EH (cell line): Measurements from ENCODE around the gene TLK2.
A peak's percentile ranks its signal among the peaks of the same experiment; 100 is the strongest.
"Not testable (repeated sequence)": the region's sequence is repeated elsewhere in the genome, so short reads cannot be mapped to it uniquely, and the experiment has no call there.

Experiments
- DNase-seq: peaks from one replicate; pipeline ENCODE4 v3.0.0-alpha.2; 2015; ENCODE audit warnings: low read depth

The TLK2 gene

GRCh38 chr17:62603783-62604182, 125.2 kb downstream of the TLK2 start:
- DNase-seq: not testable (repeated sequence)

- no peak for DNase-seq
Observed at GRCh38 chr17:62605588-62605987, 127.0 kb downstream of the TLK2 start.

- no peak for DNase-seq
Observed at GRCh38 chr17:62611292-62611691, 132.7 kb downstream of the TLK2 start.

DNA sequence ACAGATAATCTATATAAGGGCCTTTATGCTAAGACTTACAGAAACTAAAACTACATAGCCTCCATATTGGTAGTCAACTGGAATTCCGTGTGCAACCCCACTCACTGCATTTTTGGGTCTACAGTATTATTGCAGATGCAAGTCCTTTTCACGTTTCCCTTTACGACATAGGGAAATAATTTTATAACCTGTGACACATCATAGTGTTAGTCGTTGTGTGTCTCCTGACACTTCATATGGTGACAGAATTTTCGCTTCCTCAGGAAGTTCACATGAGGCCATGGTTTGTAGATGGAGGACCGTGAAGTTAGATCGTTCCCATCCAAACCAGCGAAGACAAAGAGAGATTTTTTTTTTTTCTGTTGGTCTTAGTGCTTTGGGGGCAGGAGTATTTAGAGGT, 133.1 kb downstream of the TLK2 start:
- DNase-seq: no peak

- not testable (repeated sequence) for DNase-seq
Observed at GRCh38 chr17:62612289-62612688, 133.7 kb downstream of the TLK2 start.

- not testable (repeated sequence) for DNase-seq
Observed at GRCh38 chr17:62613095-62613494, 134.5 kb downstream of the TLK2 start.

GRCh38 chr17:62614142-62614541, 135.5 kb downstream of the TLK2 start:
- DNase-seq: peak; percentile 93

DNA sequence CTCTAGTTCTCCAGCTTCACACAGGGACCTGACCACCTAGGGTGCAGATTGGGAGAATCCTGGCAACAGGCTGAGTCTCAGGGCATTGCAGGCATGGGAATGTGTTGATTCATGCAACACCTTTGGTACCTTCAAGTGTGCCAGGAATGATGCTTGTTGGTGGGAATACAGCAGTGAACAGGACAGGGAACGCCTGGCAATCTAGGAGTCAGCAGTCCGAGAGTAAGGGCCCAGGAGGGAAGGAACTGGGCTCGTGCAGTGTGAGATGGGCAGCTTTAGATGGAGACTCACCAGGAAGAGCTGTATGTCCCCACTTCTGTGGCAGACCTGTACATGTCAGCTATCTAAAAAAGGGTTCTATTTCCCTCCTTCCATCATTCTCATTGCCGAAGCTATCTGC, 136.9 kb downstream of the TLK2 start:
- no peak for DNase-seq

GRCh38 chr17:62616993-62617893, 138.6 kb downstream of the TLK2 start:
- no peak for DNase-seq

- DNase-seq: no peak
Observed at GRCh38 chr17:62617894-62618472, 139.4 kb downstream of the TLK2 start.

DNA sequence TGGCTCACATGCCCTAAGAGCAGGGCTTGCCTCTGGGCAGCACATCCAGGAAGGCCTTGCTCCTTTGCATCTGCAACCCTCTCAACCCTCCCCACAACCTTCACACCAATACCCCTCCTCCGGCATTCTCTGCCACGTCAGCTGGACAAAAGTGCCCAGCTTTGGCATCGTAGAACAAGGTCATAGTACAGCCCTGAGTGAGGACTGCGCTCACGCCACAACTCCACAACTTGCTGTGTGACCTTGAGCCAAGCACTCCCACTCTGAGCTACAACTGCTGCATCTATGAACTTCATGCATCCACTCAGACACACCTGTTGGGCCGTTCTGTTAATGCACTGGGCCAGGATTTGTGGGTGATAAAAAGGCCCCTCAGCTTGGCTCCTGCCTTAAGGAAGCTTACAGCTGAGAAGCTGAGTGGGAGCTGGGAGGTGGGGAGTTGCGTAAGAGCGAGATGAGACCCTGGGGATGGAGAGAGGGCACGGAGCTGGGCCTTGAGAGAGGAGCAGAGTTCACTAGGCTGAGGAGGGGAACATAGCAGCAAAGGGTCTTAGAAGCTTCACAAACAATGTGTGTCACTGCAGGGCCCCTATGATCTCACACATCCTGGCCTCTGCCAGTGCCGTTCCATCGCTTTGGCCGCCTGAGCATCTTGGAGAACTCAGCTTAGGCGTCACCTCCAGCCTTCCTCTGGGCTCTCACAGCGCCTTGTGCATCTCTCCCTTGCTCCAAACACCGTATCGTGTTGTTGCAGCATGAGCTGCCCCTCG, 140.2 kb downstream of the TLK2 start:
- DNase-seq: no peak

GRCh38 chr17:62619417-62620155, 141.0 kb downstream of the TLK2 start:
- no peak for DNase-seq

DNA sequence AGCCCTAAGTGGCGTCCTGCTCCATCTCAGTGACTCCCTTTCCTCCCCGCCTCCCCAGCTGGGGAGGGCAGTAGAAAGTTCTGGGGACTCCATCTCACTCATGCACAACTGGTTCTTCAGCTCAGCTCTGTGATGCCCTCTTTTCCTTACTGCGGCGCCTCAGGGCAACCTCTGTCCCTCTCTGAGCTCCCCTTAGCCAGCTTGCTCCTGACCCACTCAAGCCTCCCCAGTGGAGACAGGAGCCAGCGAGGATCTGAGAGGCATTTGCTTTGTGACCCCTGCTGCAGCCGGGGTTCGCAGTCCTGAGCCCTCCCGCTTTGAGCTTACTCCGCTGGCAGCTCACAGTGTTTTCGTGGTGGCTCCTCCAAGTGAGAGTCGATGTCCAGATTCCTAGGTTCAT, 142.6 kb downstream of the TLK2 start:
- no peak for DNase-seq

- DNase-seq: no peak
Observed at GRCh38 chr17:62625184-62625869, 146.7 kb downstream of the TLK2 start.

GRCh38 chr17:62625870-62626200, 147.2 kb downstream of the TLK2 start:
- DNase-seq: no peak

GRCh38 chr17:62626719-62627218, 148.1 kb downstream of the TLK2 start:
- DNase-seq: peak; percentile 87

GRCh38 chr17:62627219-62627903, 148.7 kb downstream of the TLK2 start, which contains the start of gene MRC2:
TSS of gene MRC2 (plus strand) at chr17:62627670. CDS start at chr17:62627803, 133 bp downstream.
- peak; percentile 83 for DNase-seq

DNA sequence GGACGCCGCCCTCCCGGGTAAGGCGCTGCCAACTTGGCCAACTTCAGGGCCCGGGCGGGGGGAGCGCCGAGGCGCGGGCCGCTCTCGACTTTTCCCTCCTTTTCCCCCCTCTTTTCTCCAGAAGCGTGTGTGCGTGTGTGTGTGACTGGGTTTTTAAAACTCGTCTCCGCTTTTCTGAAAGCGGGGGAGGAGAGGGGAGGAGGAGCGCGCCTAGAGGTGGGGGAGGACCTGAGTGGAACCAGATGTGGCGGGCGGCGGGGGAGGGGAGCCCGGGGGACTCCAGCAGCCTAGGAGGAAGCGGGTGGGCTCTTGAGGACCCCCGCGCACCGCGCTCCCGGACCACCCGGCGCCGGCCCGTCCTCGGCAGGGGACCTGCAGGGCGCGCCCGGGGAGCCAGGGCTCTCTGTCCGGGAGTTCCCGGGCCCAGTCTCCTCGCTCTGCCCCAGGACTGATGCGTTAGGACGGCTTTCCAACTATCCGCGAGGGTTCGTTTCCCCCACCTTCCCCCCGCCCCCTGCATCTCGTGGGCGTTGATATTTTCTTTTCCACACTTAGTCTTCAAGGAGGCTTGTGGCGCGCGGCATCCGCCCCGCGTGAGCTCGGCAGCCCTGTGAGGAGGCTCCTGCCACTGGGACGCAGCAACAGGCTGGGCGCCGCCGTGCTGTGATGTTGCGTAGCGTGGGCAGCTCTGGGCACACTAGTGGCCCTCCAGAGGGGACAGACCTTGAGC, 149.4 kb downstream of the TLK2 start:
- peak; percentile 79 for DNase-seq

DNA sequence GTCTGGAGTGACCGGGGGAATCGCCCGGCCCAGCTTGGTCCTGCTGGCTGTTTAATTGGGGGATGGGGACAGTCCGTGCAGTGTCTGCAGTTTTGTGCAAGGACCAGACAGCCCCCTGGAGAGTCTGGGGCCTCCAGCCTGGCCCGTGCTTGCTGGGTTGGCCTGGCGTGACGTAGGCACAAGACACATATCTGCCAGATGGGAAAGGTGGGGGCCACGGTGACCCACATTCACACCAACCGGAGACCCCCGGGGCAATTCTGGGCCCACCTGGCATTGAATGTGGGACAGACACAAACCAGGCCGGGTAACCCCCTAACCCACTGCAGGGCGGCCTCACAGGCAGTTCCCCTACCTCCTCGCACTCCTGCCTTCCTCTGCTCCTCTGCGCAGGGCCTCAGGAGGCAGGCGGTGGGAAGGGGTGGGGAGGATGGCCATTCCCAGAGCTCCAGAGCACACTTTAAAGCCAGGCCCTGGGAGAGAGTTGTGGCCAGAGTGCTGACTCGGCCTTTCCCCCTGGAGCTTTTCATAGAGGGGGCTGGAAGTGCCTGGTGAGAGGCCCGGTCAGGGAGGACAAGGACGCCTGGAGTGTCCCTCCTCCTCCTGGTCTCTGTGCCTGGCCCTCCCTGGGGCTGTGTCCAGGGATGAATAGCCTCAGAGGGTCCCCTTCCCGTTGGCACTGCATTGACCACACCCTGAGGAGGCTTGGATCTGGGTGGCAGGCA, 150.4 kb downstream of the TLK2 start:
- peak; percentile 71 for DNase-seq
